Fibroblast of mammary gland (primary cell): Measurements from ENCODE around the gene CFAP251.

Source experiments
- DNase-seq: peaks from one replicate; pipeline ENCODE4 v3.0.0-alpha.2; 2010; ENCODE audit warnings: low read depth
- H3K4me3 ChIP-seq: 2 replicates; pipeline ENCODE4 v1.5.1; 2011; ENCODE audit warnings: low read depth, mild to moderate bottlenecking, low read length, moderate library complexity; ENCODE audit not compliant: control insufficient read depth
- CTCF ChIP-seq: conservative IDR thresholded peaks from 2 replicates; pipeline ENCODE4 v1.5.1; 2011; ENCODE audit warnings: low read depth, low read length, inconsistent platforms; ENCODE audit not compliant: control insufficient read depth, insufficient read depth

The CFAP251 gene

GRCh38 chr12:121894633-121895032 lies 23.8 kb upstream of the CFAP251 start:
- no peak overlapping the region for H3K4me3 ChIP-seq
- TF ChIP-seq CTCF, result peak; percentile 31
- DNase-seq, result peak; percentile 63

GRCh38 chr12:121898287-121898686 lies 20.1 kb upstream of the CFAP251 start:
- no peak overlapping the region for H3K4me3 ChIP-seq
- TF ChIP-seq CTCF, result no peak
- DNase-seq, result no peak

- no peak for DNase-seq
- TF ChIP-seq CTCF, result no peak
- H3K4me3 ChIP-seq, result no peak overlapping the region
These were observed 18.8 kb upstream of the CFAP251 start for GRCh38 chr12:121899590-121899989.

GRCh38 chr12:121903202-121903601 lies 15.2 kb upstream of the CFAP251 start:
- no peak overlapping the region for H3K4me3 ChIP-seq
- no peak for TF ChIP-seq CTCF
- no peak for DNase-seq

GRCh38 chr12:121905746-121906145 lies 12.6 kb upstream of the CFAP251 start:
- no peak overlapping the region for H3K4me3 ChIP-seq
- DNase-seq, result no peak
- no peak for TF ChIP-seq CTCF

- TF ChIP-seq CTCF, result no peak
- H3K4me3 ChIP-seq, result no peak overlapping the region
- no peak for DNase-seq
These were observed 9.7 kb upstream of the CFAP251 start for GRCh38 chr12:121908702-121909101.
